ENCODE measurements around the gene NUDT21.
"Not testable (repeated sequence)": the region's sequence is repeated elsewhere in the genome, so short reads cannot be mapped to it uniquely, and the experiment has no call there.

Gene NUDT21

DNA sequence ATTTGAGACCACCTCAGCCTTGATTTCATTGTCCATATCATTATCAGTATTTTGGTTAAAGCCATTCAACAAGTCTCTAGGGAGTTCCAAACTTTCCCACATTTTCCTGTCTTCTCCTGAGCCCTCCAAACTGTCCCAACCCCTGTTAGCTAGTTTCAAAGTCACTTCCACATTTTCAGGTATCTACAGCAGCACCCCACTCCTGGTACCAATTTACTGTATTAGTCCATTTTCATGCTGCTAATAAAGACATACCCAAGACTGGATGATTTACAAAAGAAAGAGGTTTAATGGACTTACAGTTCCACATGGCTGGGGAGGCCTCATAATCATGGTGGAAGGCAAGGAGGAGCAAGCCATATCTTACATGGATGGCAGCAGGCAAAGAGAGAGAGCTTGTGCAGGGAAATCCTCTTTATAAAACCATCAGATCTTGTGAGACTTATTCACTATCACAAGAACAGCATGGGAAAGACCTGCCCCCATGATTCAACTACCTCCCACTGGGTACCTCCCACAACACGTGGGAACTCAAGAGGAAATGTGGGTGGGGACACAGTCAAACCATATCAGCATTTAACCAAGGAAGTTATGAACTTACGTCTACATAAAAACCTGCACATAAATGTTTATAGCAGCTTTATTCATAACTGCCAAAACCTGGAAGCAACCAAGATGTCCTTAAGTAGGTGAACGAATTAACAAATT, 70.2 kb downstream of the NUDT21 start:
- not testable (repeated sequence) for DNase-seq (ENCODE audit: low read depth, low spot score)

All from activated CD4-positive, CD25-positive, alpha-beta regulatory T cell treated with anti-CD3 and anti-CD28 coated beads, Interleukin-2, amount 50 U/mL, for 16 hours (primary cell).